ENCODE results near the gene NEMP1. TPM values are rescaled to one million over a fixed set of nuclear protein-coding genes. Genes with fewer than 3 reads are reported as not detected.

Gene NEMP1
- total RNA-seq, 1 experiment from 2014 or later: 36.6 TPM

DNA sequence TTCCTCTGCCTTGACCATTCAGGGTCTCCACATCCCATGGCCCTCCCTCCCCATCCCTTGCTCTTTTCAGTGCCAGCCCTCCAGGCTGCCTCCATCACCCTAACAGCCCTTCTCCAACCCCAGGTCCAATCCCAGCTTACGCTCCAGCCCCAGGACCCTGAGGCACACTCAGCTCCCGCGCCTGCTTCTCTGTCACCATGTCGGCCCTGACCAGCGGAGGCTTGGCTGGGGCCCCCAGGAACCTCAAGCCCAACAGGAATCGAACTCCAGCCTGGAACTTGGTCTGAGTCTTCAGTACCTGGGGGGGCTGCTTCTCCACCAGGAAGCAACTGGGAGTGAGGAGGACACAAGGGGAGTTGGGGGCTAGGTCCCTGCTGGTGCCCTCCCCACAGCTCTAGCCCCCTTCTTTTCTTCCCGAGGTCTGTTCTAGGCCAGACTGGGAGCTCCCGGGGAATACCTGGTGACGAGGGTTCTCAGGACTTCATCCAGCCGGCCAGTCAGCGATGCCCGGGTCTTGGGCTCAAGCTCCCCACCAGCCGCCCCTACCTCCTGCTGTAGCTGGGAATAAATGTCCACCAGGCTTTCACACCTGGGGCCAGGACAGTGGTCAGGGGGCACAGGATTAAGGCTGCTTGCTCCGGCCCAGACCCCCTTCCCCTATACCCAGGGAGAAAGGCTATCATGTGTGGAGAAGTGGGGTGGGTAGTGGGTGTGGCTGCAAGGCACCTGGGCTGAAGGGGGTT lies 26.6 kb upstream of the NEMP1 start:
- Histone ChIP-seq H3K4me3 (no peak overlapping the region), H3F3A (ENCODE audit: insufficient read depth, low read depth) (peaks cover 11% of the 10 kb centered on the region), H3K36me3 (ENCODE audit: low read depth) (0 out of 2 replicates have a peak, but pooled peaks cover 8% of the 10 kb centered on the region), H3K79me2 (ENCODE audit: low read depth) (peaks cover 10% of the 10 kb centered on the region), H4K20me1 (ENCODE audit: insufficient read depth) (no peaks in the 10 kb centered on the region), H3K4me1 (replicated peaks; ENCODE audit: insufficient read depth) (peaks cover 9% of the 10 kb centered on the region), H3K4me2 (no peak overlapping the region), H3K9me3 (ENCODE audit: insufficient read depth, low read depth) (no peaks in the 10 kb centered on the region), H3K27ac (no peak overlapping the region), H3K9me2 (ENCODE audit: insufficient read depth) (no peaks in the 10 kb centered on the region), H2AFZ (no peak overlapping the region), H3K27me3 (ENCODE audit: insufficient read depth, low read depth) (no peaks in the 10 kb centered on the region)
- BruUV-seq (replicated peaks): no TSS peak
- no peak for DNase-seq
- POLR2A ChIA-PET (ENCODE audit: unreplicated experiment): no interaction called here
- TF ChIP-seq, protein P1, sequence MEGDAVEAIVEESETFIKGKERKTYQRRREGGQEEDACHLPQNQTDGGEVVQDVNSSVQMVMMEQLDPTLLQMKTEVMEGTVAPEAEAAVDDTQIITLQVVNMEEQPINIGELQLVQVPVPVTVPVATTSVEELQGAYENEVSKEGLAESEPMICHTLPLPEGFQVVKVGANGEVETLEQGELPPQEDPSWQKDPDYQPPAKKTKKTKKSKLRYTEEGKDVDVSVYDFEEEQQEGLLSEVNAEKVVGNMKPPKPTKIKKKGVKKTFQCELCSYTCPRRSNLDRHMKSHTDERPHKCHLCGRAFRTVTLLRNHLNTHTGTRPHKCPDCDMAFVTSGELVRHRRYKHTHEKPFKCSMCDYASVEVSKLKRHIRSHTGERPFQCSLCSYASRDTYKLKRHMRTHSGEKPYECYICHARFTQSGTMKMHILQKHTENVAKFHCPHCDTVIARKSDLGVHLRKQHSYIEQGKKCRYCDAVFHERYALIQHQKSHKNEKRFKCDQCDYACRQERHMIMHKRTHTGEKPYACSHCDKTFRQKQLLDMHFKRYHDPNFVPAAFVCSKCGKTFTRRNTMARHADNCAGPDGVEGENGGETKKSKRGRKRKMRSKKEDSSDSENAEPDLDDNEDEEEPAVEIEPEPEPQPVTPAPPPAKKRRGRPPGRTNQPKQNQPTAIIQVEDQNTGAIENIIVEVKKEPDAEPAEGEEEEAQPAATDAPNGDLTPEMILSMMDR (conservative IDR thresholded peaks at IDR 0.05): no peak
- TF ChIP-seq EZH2 (IDR thresholded peaks at IDR 0.05; ENCODE audit: low read depth): no peak
- CTCF ChIA-PET: no interaction called here
- intact Hi-C loops (cut with micrococcal nuclease; ENCODE audit: unreplicated experiment): no loop called here

DNA sequence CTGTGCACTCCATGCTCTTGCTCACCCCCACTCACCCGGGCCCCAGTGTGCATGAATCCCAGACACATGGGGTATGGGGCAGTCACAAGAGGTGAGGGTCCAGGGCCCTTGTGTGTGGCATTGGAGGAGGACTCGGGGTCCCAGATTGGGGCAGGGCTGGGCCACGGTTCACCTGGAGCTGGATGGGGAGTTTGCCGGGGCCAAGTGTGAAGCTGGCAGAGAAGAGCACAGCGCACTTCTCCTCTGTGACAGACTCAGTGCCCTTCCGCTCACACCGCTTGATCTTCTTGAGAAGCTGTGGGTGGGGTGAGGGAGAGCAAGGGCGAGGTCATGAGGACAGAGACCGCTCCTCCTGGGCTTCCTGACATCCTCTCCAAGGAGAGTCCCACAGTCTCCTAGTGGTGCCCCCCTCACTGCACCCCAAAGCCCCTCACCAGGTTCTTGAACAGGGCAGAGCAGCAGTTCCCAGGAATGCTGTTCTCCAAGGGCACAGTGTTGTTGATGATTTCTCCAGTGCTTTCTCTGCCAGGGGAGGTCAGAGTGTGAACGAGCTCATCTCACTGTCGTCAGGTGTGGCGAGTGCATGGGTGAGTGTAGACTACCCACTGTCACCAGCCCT lies 25.8 kb upstream of the NEMP1 start:
- peaks cover 10% of the 10 kb centered on the region; the same call in 1 of the 2 replicates for H3K36me3 ChIP-seq (ENCODE audit: low read depth)

GRCh38 chr12:57103856-57104255 lies 25.3 kb upstream of the NEMP1 start:
- Histone ChIP-seq H3K27ac (no peak overlapping the region), H4K20me1 (ENCODE audit: insufficient read depth) (no peaks in the 10 kb centered on the region), H3K79me2 (ENCODE audit: low read depth) (no peaks in the 10 kb centered on the region), H3K9me2 (ENCODE audit: insufficient read depth) (no peaks in the 10 kb centered on the region), H3K4me3 (no peak overlapping the region), H3K4me2 (no peak overlapping the region), H3F3A (ENCODE audit: insufficient read depth, low read depth) (0 out of 2 replicates have a peak, but pooled peaks cover 5% of the 10 kb centered on the region), H2AFZ (no peak overlapping the region), H3K27me3 (ENCODE audit: insufficient read depth, low read depth) (no peaks in the 10 kb centered on the region), H3K36me3 (ENCODE audit: low read depth) (peaks cover 11% of the 10 kb centered on the region; the same call in 1 of the 2 replicates), H3K4me1 (replicated peaks; ENCODE audit: insufficient read depth) (no peaks in the 10 kb centered on the region), H3K9me3 (ENCODE audit: insufficient read depth, low read depth) (no peaks in the 10 kb centered on the region)
- no peak for DNase-seq
- intact Hi-C loops (cut with micrococcal nuclease; ENCODE audit: unreplicated experiment): no loop called here
- ChIA-PET CTCF (no interaction called here), POLR2A (ENCODE audit: unreplicated experiment) (no interaction called here)
- BruUV-seq (replicated peaks): no TSS peak
- TF ChIP-seq EZH2 (IDR thresholded peaks at IDR 0.05; ENCODE audit: low read depth): no peak
- TF ChIP-seq, protein P1 (conservative IDR thresholded peaks at IDR 0.05): no peak

More for the DNA sequence above, 25.8 kb upstream of the NEMP1 start:
- Histone ChIP-seq H4K20me1 (ENCODE audit: insufficient read depth) (no peaks in the 10 kb centered on the region), H2AFZ (no peak overlapping the region), H3K9me3 (ENCODE audit: insufficient read depth, low read depth) (no peaks in the 10 kb centered on the region), H3K79me2 (ENCODE audit: low read depth) (peaks cover 2% of the 10 kb centered on the region; the same call in 1 of the 2 replicates), H3K27me3 (ENCODE audit: insufficient read depth, low read depth) (no peaks in the 10 kb centered on the region), H3K4me2 (no peak overlapping the region), H3F3A (ENCODE audit: insufficient read depth, low read depth) (0 out of 2 replicates have a peak, but pooled peaks cover 5% of the 10 kb centered on the region), H3K4me3 (no peak overlapping the region), H3K9me2 (ENCODE audit: insufficient read depth) (no peaks in the 10 kb centered on the region), H3K27ac (no peak overlapping the region), H3K4me1 (replicated peaks; ENCODE audit: insufficient read depth) (peaks cover 2% of the 10 kb centered on the region; the same call in 1 of the 2 replicates)
- POLR2A ChIA-PET (ENCODE audit: unreplicated experiment): no interaction called here
- intact Hi-C loops (cut with micrococcal nuclease; ENCODE audit: unreplicated experiment): no loop called here
- no TSS peak for BruUV-seq (replicated peaks)
- no peak for DNase-seq
- TF ChIP-seq EZH2 (IDR thresholded peaks at IDR 0.05; ENCODE audit: low read depth): no peak
- TF ChIP-seq, protein P1 (conservative IDR thresholded peaks at IDR 0.05): no peak
- CTCF ChIA-PET: no interaction called here

All from PC-9 (cell line).